K562 (cell line): ENCODE results near the gene SFXN2. TPM values are rescaled to one million over a fixed set of nuclear protein-coding genes. Genes with fewer than 3 reads are reported as not detected.

Experiments
- ATAC-seq: fragments of 200-7000 bp; cut with Tn5 transposase; 3 replicates; pipeline ENCODE4 v1.9.1; 2020; ENCODE audit warnings: moderate library complexity
- BruUV-seq: library from RNA; stranded (reverse); fragments of 400-500 nt; replicated peaks from 2 replicates; lab custom pipeline; 2021; lab: Mats Ljungman, UMichigan
- CTCF ChIA-PET: fragments of 300-600 bp; formaldehyde crosslinking; extraction: SDS; loops from one replicate; lab custom pipeline; 2021; ENCODE audit warnings: low intra/inter-chr PET ratio; lab: Yijun Ruan, JAX
- POLR2A ChIA-PET: fragments of 300-600, 350-650 bp; sonication (Branson Sonifier 250); formaldehyde crosslinking; extraction: SDS; loops from one replicate; lab custom pipeline; 2021; ENCODE audit warnings: antibody characterized with exemption, inconsistent platforms; lab: Yijun Ruan, JAX
- DNase-seq, 4 experiments: peaks; one replicate each; pipeline versions ENCODE4 v3.0.0 to v3.0.0-alpha.2; 2011 to 2018; ENCODE audit warnings: low spot score in 3 of 4, mixed read lengths in 3 of 4; ENCODE audit errors: extremely low read depth in 1 of 4
- FAIRE-seq: peaks from 2 replicates; lab custom pipeline; 2011; peaks lifted over from hg19 to GRCh38; lab: Jason Lieb, UNC
- H2AFZ ChIP-seq: 2 replicates; pipeline ENCODE4 v1.6.0; 2011; ENCODE audit warnings: low read depth, low read length, control low read depth, inconsistent platforms
- H3K27ac ChIP-seq: fragments of 200-600 bp; 3 replicates; pipeline ENCODE4 v1.8.0; 2011; ENCODE audit warnings: low read depth, mild to moderate bottlenecking, control low read depth, inconsistent platforms, low read length, moderate library complexity, mixed read lengths; ENCODE audit errors: extremely low read depth
- H3K27me3 ChIP-seq, 2 experiments: fragments of 300-600 bp in 1 of 2; 2 replicates in 1 of 2; 3 replicates in 1 of 2; pipeline versions ENCODE4 v1.6.0 to v1.8.0; 2011; ENCODE audit warnings: inconsistent platforms in 2 of 2, low read length in 2 of 2, mild to moderate bottlenecking in 1 of 2, mixed read lengths in 1 of 2, moderate library complexity in 1 of 2; ENCODE audit not compliant: control insufficient read depth in 2 of 2, insufficient read depth in 2 of 2
- H3K36me3 ChIP-seq: fragments of 300-600 bp; 3 replicates; pipeline ENCODE4 v1.8.0; 2011; ENCODE audit warnings: mild to moderate bottlenecking, low read length, inconsistent platforms; ENCODE audit not compliant: control insufficient read depth, insufficient read depth
- H3K4me1 ChIP-seq, 2 experiments: fragments of 200-600 bp in 1 of 2; replicated peaks in 1 of 2; 2 replicates in 1 of 2; 3 replicates in 1 of 2; pipeline versions ENCODE4 v1.5.1 to v1.8.0; 2011; ENCODE audit warnings: inconsistent platforms in 2 of 2, low read length in 2 of 2, mild to moderate bottlenecking in 1 of 2, mixed read lengths in 1 of 2, moderate library complexity in 1 of 2; ENCODE audit not compliant: control insufficient read depth in 2 of 2, insufficient read depth in 2 of 2
- H3K4me2 ChIP-seq: 2 replicates; pipeline ENCODE4 v1.6.1; 2011; ENCODE audit warnings: low read length, control low read depth, inconsistent platforms, mixed read lengths; ENCODE audit not compliant: insufficient read depth
- H3K4me3 ChIP-seq: fragments of 200-600 bp; sonication (generic), shearing (Covaris generic); 2 replicates; pipeline ENCODE4 v1.5.1; 2016; ENCODE audit warnings: control low read depth, inconsistent platforms
- H3K79me2 ChIP-seq: fragments of 200-600 bp; 3 replicates; pipeline ENCODE4 v1.8.0; 2011; ENCODE audit warnings: low read length, inconsistent platforms; ENCODE audit not compliant: control insufficient read depth, insufficient read depth
- H3K9ac ChIP-seq, 2 experiments: 2 replicates each; pipeline versions ENCODE4 v1.6.0 to v1.6.1; 2011; ENCODE audit warnings: low read depth in 2 of 2, low read length in 2 of 2, control low read depth in 1 of 2, inconsistent platforms in 1 of 2, mild to moderate bottlenecking in 1 of 2, mixed read lengths in 1 of 2; ENCODE audit not compliant: insufficient read depth in 1 of 2
- H3K9me1 ChIP-seq: one replicate; pipeline ENCODE4 v1.6.0; 2011; ENCODE audit warnings: inconsistent platforms, mild to moderate bottlenecking, low read length, moderate library complexity; ENCODE audit not compliant: control insufficient read depth, insufficient read depth
- H3K9me3 ChIP-seq: replicated peaks from 2 replicates; pipeline ENCODE4 v1.5.1; 2011; ENCODE audit warnings: low read depth, low read length, inconsistent platforms; ENCODE audit not compliant: control insufficient read depth, insufficient read depth
- H4K20me1 ChIP-seq: replicated peaks from 2 replicates; pipeline ENCODE4 v1.6.1; 2011; ENCODE audit warnings: low read length, inconsistent platforms, mixed read lengths; ENCODE audit not compliant: control insufficient read depth, insufficient read depth
- ATF7 ChIP-seq: fragments of 450-650 bp; IDR thresholded peaks from 2 replicates; pipeline ENCODE4 v1.7.1; 2014; ENCODE audit warnings: mild to moderate bottlenecking, moderate library complexity
- CEBPB ChIP-seq: fragments of 450-650 bp; IDR thresholded peaks from 2 replicates; pipeline ENCODE4 v1.6.1; 2016; ENCODE audit warnings: missing genetic modification characterization, missing compliant biosample characterization
- HSF4 ChIP-seq: fragments of 250-450 bp; sonication (Bioruptor Pico); IDR thresholded peaks from 2 replicates; pipeline ENCODE4 v2.1.2; 2022; ENCODE audit warnings: mild to moderate bottlenecking, moderate library complexity, borderline replicate concordance
- L3MBTL2 ChIP-seq: fragments of 450-650 bp; IDR thresholded peaks from 2 replicates; pipeline ENCODE4 v1.6.1; 2016; ENCODE audit warnings: mild to moderate bottlenecking, moderate library complexity
- MECOM ChIP-seq: fragments of 250-450 bp; sonication (Bioruptor Pico); IDR thresholded peaks from 2 replicates; pipeline ENCODE4 v1.8.0; 2022; ENCODE audit warnings: inconsistent platforms
- MEIS2 ChIP-seq: fragments of 450-650 bp; IDR thresholded peaks from 2 replicates; pipeline ENCODE4 v1.6.1; 2014; ENCODE audit warnings: mild to moderate bottlenecking; ENCODE audit not compliant: partially characterized antibody
- ZBTB7A ChIP-seq: IDR thresholded peaks from 2 replicates; pipeline ENCODE4 v1.6.1; 2011; ENCODE audit warnings: low read depth, mild to moderate bottlenecking, low read length, moderate library complexity, borderline replicate concordance; ENCODE audit not compliant: control insufficient read depth
- ZNF444 ChIP-seq: fragments of 250-450 bp; sonication (Bioruptor Pico); IDR thresholded peaks from 2 replicates; pipeline ENCODE4 v1.4.0; 2020; ENCODE audit warnings: mild to moderate bottlenecking, moderate library complexity
- WGBS: fragments of 100-300 bp; shearing (Covaris generic); methylation state at CpG from one replicate; pipeline ENCODE4 v1.1.6; 2016; ENCODE audit warnings: low coverage, mixed read lengths; ENCODE audit not compliant: insufficient coverage; ENCODE audit errors: missing lambda C conversion rate; 5-methylcytosine and 5-hydroxymethylcytosine counted together
- in situ Hi-C: fragments of 300-500 bp; cut with MboI; formaldehyde crosslinking; loops from 4 replicates; pipeline ENCODE4 v1.15.0; 2018; ENCODE audit warnings: inconsistent platforms, mixed read lengths
- intact Hi-C: fragments of 100-400 bp; cut with micrococcal nuclease; formaldehyde crosslinking; loops from 2 replicates; pipeline ENCODE4 v1.14.2; 2022
- polyA plus RNA-seq, 8 experiments: library from polyadenylated mRNA; depleted of rRNA in 4 of 8; stranded (reverse) in 5 of 8; unstranded in 3 of 8; fragments of >200 nt; fragmentation: Nextera tagmentation in 2 of 8; fragmentation: Illumina TruSeq in 1 of 8; extraction: Ambion mirVana in 2 of 8; extraction: Trizol in 1 of 8; gene quantifications; 2 replicates each; pipeline versions ENCODE4 v1.2.1 to v1.2.3, GENCODE V29; 2011 to 2014; ENCODE audit warnings: inconsistent platforms in 1 of 8, missing spikeins in 1 of 8
- total RNA-seq, 7 experiments: library from RNA; depleted of rRNA in 6 of 7; stranded (reverse); fragments of >200 nt in 6 of 7; fragmentation: Illumina TruSeq in 2 of 7; extraction: Trizol in 2 of 7; gene quantifications; 2 replicates each; pipeline versions ENCODE4 v1.2.1 to v1.2.3, GENCODE V29; 2011 to 2021; ENCODE audit warnings: low replicate concordance in 1 of 7
- TF ChIP-seq, protein P1 (sequence below): fragments of 250-450 bp; sonication (Bioruptor Pico); IDR thresholded peaks from 2 replicates; pipeline ENCODE4 v1.5.0; 2021
- TF ChIP-seq, protein P2 (sequence below), 2 experiments: fragments of 450-650 bp; conservative IDR thresholded peaks; 2 replicates each; pipeline ENCODE4 v1.6.1; 2017; ENCODE audit warnings: mild to moderate bottlenecking in 2 of 2, moderate library complexity in 2 of 2
- TF ChIP-seq, protein P3 (sequence below): sonication (generic); formaldehyde crosslinking; IDR thresholded peaks from 2 replicates; pipeline ENCODE4 v1.8.0; 2022; ENCODE audit warnings: missing genetic modification reagents, mild to moderate bottlenecking, moderate library complexity, borderline replicate concordance
- TF ChIP-seq, protein P4 (sequence below): fragments of 450-650 bp; formaldehyde crosslinking; IDR thresholded peaks from 2 replicates; pipeline ENCODE4 v1.4.0; 2020; ENCODE audit warnings: mild to moderate bottlenecking, moderate library complexity
- TF ChIP-seq, protein P5 (sequence below): fragments of 200-800 bp; sonication (Bioruptor generic); IDR thresholded peaks from 2 replicates; pipeline ENCODE4 v1.6.1; 2017; ENCODE audit warnings: missing genetic modification characterization, missing compliant biosample characterization

Gene SFXN2
- total and polyA plus RNA-seq, 9 of the 15 experiments (the other 6 are each of a cell fraction or from before 2014, with no cell fraction given): 7.3 to 23.8 (median 15.7) TPM

DNA sequence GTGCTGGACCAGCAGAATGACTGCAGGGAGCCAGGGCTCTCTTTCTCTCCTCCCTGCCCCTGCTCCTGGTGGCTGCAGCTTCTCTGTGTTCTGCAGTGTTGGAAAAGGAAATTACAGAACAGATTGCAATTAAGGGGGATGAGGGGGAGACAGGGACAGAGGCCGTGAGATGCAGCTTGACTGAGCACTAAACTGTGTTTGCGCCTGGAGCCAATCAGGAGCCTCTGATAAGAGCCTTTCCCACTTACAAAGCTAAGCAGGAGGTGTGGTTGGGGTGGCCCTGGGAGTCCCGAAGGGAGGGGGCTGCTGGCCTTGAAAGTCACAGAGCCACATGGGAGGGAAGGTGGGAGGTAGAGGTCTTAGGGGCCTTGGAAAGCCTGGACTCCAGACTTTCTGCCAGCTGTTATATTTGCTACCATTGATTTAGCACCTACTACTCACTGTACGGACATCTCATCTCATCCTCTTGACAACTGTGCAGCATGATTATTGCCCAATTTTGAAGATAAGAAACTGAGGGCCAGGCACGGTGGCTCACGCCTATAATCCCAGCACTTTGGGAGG is 43.5 kb upstream of the SFXN2 start:
- no peaks in the 10 kb centered on the region for H3K36me3 ChIP-seq
- peak overlapping the region in 1 of 2 experiments; percentile 45; a peak in 1 of 4 replicates for H3K9ac ChIP-seq
- intact Hi-C loops (loop anchor here (5.0 kb wide), 1 partner anchor 41 kb away; the partner anchor contains the start of genes ARL3 and SFXN2), in situ Hi-C loops (no loop called here)
- peak; percentile 75 for ATAC-seq
- peak overlapping the region; percentile 52 for H3K4me2 ChIP-seq
- DNase-seq: peak; percentile 56 to 69 (median 62)
- no peak overlapping the region for H3K4me3 ChIP-seq
- ChIA-PET CTCF (no interaction called here), POLR2A (interaction anchor here (1.2 kb wide), 1 partner anchor 59 kb away, joined by 3 read pairs; no protein-coding TSS in a partner anchor)
- 0 out of 2 replicates have a peak overlapping the region, but pooled peaks have one; percentile 6 for H2AFZ ChIP-seq
- no peaks in the 10 kb centered on the region for H4K20me1 ChIP-seq
- no peak overlapping the region for H3K27ac ChIP-seq
- H3K9me1 ChIP-seq: no peaks in the 10 kb centered on the region
- BruUV-seq: no TSS peak
- no peaks in the 10 kb centered on the region for H3K27me3 ChIP-seq
- no peaks in the 10 kb centered on the region for H3K79me2 ChIP-seq
- H3K4me1 ChIP-seq: peaks cover 31 to 40% of the 10 kb centered on the region in 2 experiments
- FAIRE-seq: peak; percentile 79
- no peaks in the 10 kb centered on the region for H3K9me3 ChIP-seq
- 0% methylated on average over 6 of the region's 6 CpGs for WGBS
- TF ChIP-seq, protein P1, sequence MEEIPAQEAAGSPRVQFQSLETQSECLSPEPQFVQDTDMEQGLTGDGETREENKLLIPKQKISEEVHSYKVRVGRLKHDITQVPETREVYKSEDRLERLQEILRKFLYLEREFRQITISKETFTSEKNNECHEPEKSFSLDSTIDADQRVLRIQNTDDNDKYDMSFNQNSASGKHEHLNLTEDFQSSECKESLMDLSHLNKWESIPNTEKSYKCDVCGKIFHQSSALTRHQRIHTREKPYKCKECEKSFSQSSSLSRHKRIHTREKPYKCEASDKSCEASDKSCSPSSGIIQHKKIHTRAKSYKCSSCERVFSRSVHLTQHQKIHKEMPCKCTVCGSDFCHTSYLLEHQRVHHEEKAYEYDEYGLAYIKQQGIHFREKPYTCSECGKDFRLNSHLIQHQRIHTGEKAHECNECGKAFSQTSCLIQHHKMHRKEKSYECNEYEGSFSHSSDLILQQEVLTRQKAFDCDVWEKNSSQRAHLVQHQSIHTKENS (CRISPR knock-in tag): no peak
- TF ChIP-seq ZNF444 (no peak), CEBPB (tag) (peak; percentile 91), HSF4 (CRISPR knock-in tag) (no peak), ZBTB7A (0 out of 2 replicates have a peak, but pooled peaks have one; percentile 19), MEIS2 (peak; percentile 29), MECOM (CRISPR knock-in tag) (no peak), ATF7 (0 out of 2 replicates have a peak, but pooled peaks have one; percentile 15), L3MBTL2 (peak; percentile 72; the same call in 1 of the 2 replicates)
- TF ChIP-seq, protein P2, sequence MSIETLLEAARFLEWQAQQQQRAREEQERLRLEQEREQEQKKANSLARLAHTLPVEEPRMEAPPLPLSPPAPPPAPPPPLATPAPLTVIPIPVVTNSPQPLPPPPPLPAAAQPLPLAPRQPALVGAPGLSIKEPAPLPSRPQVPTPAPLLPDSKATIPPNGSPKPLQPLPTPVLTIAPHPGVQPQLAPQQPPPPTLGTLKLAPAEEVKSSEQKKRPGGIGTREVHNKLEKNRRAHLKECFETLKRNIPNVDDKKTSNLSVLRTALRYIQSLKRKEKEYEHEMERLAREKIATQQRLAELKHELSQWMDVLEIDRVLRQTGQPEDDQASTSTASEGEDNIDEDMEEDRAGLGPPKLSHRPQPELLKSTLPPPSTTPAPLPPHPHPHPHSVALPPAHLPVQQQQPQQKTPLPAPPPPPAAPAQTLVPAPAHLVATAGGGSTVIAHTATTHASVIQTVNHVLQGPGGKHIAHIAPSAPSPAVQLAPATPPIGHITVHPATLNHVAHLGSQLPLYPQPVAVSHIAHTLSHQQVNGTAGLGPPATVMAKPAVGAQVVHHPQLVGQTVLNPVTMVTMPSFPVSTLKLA (conservative IDR thresholded peaks at IDR 0.05): peak; percentile 29 to 66; a peak in 3 of 4 replicates
- TF ChIP-seq, protein P3, sequence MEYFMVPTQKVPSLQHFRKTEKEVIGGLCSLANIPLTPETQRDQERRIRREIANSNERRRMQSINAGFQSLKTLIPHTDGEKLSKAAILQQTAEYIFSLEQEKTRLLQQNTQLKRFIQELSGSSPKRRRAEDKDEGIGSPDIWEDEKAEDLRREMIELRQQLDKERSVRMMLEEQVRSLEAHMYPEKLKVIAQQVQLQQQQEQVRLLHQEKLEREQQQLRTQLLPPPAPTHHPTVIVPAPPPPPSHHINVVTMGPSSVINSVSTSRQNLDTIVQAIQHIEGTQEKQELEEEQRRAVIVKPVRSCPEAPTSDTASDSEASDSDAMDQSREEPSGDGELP (CRISPR knock-in tag): peak; percentile 59; the same call in 1 of the 2 replicates
- TF ChIP-seq, protein P4, sequence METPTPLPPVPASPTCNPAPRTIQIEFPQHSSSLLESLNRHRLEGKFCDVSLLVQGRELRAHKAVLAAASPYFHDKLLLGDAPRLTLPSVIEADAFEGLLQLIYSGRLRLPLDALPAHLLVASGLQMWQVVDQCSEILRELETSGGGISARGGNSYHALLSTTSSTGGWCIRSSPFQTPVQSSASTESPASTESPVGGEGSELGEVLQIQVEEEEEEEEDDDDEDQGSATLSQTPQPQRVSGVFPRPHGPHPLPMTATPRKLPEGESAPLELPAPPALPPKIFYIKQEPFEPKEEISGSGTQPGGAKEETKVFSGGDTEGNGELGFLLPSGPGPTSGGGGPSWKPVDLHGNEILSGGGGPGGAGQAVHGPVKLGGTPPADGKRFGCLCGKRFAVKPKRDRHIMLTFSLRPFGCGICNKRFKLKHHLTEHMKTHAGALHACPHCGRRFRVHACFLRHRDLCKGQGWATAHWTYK (CRISPR knock-in tag): no peak
- TF ChIP-seq, protein P5, sequence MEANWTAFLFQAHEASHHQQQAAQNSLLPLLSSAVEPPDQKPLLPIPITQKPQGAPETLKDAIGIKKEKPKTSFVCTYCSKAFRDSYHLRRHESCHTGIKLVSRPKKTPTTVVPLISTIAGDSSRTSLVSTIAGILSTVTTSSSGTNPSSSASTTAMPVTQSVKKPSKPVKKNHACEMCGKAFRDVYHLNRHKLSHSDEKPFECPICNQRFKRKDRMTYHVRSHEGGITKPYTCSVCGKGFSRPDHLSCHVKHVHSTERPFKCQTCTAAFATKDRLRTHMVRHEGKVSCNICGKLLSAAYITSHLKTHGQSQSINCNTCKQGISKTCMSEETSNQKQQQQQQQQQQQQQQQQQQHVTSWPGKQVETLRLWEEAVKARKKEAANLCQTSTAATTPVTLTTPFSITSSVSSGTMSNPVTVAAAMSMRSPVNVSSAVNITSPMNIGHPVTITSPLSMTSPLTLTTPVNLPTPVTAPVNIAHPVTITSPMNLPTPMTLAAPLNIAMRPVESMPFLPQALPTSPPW (CRISPR knock-in tag): peak; percentile 22; the same call in 1 of the 2 replicates
